ENCODE data around the gene ARTN. TPM values are rescaled to one million over a fixed set of nuclear protein-coding genes. Genes with fewer than 3 reads are reported as not detected.
A peak's percentile ranks its signal among the peaks of the same experiment; 100 is the strongest.

Gene ARTN
- total RNA-seq, 4 donors from 2014 or later = 0.48 to 2.7 (median 1.3) TPM; not detected in 1

DNA sequence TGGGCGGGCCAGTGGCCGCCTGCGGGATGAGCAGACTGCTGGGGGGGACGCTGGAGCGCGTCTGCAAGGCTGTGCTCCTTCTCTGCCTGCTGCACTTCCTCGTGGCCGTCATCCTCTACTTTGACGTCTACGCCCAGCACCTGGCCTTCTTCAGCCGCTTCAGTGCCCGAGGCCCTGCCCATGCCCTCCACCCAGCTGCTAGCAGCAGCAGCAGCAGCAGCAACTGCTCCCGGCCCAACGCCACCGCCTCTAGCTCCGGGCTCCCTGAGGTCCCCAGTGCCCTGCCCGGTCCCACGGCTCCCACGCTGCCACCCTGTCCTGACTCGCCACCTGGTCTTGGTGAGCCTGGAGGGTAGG, 47.5 kb downstream of the ARTN start:
- no peak for TF ChIP-seq POLR2A (IDR thresholded peaks at IDR 0.05)
- TF ChIP-seq, protein P1, sequence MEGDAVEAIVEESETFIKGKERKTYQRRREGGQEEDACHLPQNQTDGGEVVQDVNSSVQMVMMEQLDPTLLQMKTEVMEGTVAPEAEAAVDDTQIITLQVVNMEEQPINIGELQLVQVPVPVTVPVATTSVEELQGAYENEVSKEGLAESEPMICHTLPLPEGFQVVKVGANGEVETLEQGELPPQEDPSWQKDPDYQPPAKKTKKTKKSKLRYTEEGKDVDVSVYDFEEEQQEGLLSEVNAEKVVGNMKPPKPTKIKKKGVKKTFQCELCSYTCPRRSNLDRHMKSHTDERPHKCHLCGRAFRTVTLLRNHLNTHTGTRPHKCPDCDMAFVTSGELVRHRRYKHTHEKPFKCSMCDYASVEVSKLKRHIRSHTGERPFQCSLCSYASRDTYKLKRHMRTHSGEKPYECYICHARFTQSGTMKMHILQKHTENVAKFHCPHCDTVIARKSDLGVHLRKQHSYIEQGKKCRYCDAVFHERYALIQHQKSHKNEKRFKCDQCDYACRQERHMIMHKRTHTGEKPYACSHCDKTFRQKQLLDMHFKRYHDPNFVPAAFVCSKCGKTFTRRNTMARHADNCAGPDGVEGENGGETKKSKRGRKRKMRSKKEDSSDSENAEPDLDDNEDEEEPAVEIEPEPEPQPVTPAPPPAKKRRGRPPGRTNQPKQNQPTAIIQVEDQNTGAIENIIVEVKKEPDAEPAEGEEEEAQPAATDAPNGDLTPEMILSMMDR (IDR thresholded peaks at IDR 0.05) = no peak
- Histone ChIP-seq H3K9me3 (no peaks in the 10 kb centered on the region), H3K4me1 (peaks cover 1 to 3% of the 10 kb centered on the region in 2 donors), H3K27me3 (no peaks in the 10 kb centered on the region), H3K27ac (no peak overlapping the region), H3K36me3 (no peaks in the 10 kb centered on the region), H3K4me3 (no peak overlapping the region)
- intact Hi-C loops (cut with DNase I; ENCODE audit: low total_unique reads) = no loop called here
- DNase-seq = peak in 1 of 2 donors; percentile 13

DNA sequence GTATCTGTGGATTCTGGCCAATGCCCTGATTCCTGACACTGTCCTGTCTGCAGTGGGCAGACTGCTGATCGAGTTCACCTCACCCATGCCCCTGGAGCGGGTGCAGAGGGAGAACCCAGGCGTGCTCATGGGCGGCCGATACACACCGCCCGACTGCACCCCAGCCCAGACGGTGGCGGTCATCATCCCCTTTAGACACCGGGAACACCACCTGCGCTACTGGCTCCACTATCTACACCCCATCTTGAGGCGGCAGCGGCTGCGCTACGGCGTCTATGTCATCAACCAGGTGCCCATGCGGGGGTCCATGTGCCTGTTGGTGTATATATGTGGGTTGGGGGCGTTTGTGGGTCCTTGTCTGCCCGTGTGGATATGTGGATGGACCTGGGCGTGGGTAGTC, 48.0 kb downstream of the ARTN start:
- intact Hi-C loops (cut with DNase I; ENCODE audit: low total_unique reads) = no loop called here
- peak in 1 of 2 donors; percentile 15 for DNase-seq
- H3K4me3 ChIP-seq = no peak overlapping the region

DNA sequence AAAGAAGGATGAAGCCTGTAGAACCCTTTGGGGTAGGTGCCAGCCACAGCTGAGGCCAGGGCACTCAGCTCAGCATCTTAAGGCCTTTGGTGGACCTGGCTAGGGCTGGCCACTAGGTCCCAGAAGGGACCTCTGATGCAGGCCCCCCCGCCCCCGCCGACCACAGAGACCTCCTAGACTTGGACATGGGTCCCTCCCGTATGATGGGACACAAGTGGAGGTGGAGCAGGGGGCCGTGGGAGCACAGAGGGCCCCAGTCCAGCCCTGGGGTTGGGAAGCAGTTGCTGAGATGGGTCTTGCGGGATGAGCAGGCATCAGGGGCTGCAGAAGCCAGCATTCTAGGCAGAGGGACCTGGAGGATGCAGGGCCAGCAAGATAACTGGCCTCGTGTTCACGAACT, 48.6 kb downstream of the ARTN start:
- Histone ChIP-seq H3K4me3 (no peak overlapping the region), H3K27ac (no peak overlapping the region), H3K4me1 (no peaks in the 10 kb centered on the region), H3K9me3 (no peaks in the 10 kb centered on the region), H3K36me3 (no peaks in the 10 kb centered on the region), H3K27me3 (no peaks in the 10 kb centered on the region)
- no peak for DNase-seq
- no peak for TF ChIP-seq POLR2A (IDR thresholded peaks at IDR 0.05)
- intact Hi-C loops (cut with DNase I; ENCODE audit: low total_unique reads) = no loop called here

More for the DNA sequence above, 48.0 kb downstream of the ARTN start:
- H3K36me3 ChIP-seq = no peaks in the 10 kb centered on the region
- no peaks in the 10 kb centered on the region for H3K27me3 ChIP-seq
- no peak overlapping the region for H3K27ac ChIP-seq
- H3K4me1 ChIP-seq = no peaks in the 10 kb centered on the region
- no peaks in the 10 kb centered on the region for H3K9me3 ChIP-seq
- no peak for TF ChIP-seq POLR2A (IDR thresholded peaks at IDR 0.05)
- TF ChIP-seq, protein P1 (IDR thresholded peaks at IDR 0.05) = no peak

DNA sequence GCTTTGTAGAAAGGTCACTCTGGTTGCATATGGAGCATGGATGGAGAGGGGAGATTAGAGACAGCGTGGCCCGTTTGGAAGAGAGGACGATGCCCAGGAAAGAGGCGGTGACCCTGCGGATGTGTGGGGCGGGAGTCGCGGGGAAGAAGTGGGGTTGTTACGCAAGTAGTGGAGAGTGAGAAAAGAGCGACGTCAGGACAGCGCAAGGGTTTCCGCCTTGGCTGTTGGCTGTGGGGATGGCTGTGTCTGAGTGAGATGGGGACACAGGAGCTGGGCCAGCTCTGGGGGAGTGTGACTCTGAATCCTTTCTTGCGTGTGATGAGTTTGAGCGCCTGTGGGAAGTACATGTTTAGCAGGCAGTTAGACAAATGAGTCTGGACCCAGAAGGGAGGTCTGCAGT, 49.2 kb downstream of the ARTN start:
- intact Hi-C loops (cut with DNase I; ENCODE audit: low total_unique reads) = no loop called here
- no peaks in the 10 kb centered on the region for H3K36me3 ChIP-seq
- DNase-seq = peak in 1 of 2 donors; percentile 13
- H3K27ac ChIP-seq = no peak overlapping the region
- no peaks in the 10 kb centered on the region for H3K4me1 ChIP-seq
- H3K9me3 ChIP-seq = no peaks in the 10 kb centered on the region
- no peak overlapping the region for H3K4me3 ChIP-seq
- H3K27me3 ChIP-seq = no peaks in the 10 kb centered on the region
- no peak for TF ChIP-seq POLR2A (IDR thresholded peaks at IDR 0.05)
- TF ChIP-seq, protein P1 (IDR thresholded peaks at IDR 0.05) = no peak

DNA sequence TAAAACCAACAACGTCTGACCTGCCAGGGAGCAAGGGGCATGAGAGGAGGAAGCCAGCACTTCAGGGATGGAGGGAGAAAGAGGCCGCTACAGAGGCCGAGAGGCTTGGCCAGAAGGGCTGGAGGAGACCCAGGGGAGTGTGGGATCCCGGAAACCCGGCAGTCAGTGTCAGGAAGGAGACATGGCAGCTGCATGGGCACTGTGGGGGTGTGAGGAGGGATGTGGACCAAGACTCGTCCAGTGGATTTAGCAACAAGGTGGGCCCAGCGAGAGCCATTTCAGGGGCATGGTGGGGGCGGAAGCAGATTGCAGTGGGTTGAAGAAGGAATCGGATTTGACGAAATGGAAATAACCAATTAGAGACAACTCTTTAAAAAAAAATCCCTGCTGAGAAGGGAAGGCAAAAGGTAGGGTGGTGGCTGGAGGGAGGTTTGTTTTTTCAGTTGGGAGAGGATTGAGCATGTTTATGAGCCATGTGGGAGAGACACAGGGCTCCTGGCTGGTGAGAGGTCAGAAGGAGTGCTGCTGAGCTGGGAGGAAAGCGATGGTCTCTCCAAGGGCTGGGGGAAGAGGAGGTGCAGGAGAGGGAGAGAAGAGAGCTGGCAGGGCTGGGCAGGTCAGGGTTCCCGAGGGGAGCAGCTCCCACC, 49.8 kb downstream of the ARTN start:
- peak in 1 of 2 donors; percentile 13 for DNase-seq
- Histone ChIP-seq H3K4me3 (no peak overlapping the region), H3K27me3 (no peaks in the 10 kb centered on the region), H3K36me3 (no peaks in the 10 kb centered on the region), H3K9me3 (no peaks in the 10 kb centered on the region), H3K27ac (no peak overlapping the region), H3K4me1 (no peaks in the 10 kb centered on the region)
- intact Hi-C loops (cut with DNase I; ENCODE audit: low total_unique reads) = no loop called here
- no peak for TF ChIP-seq POLR2A (IDR thresholded peaks at IDR 0.05)
- TF ChIP-seq, protein P1 (IDR thresholded peaks at IDR 0.05) = no peak

All from uterus (tissue), 4 donors.